NCI-H748 (cell line): Measurements from ENCODE around the gene EIF4E1B.

Experiments used
- DNase-seq: peaks from one replicate; lab custom pipeline; 2025; ENCODE audit not compliant: unreplicated experiment; lab: John Stamatoyannopoulos, UW

EIF4E1B gene

GRCh38 chr5:176606032-176606431, 24.4 kb upstream of the EIF4E1B start:
- no peak for DNase-seq

DNA sequence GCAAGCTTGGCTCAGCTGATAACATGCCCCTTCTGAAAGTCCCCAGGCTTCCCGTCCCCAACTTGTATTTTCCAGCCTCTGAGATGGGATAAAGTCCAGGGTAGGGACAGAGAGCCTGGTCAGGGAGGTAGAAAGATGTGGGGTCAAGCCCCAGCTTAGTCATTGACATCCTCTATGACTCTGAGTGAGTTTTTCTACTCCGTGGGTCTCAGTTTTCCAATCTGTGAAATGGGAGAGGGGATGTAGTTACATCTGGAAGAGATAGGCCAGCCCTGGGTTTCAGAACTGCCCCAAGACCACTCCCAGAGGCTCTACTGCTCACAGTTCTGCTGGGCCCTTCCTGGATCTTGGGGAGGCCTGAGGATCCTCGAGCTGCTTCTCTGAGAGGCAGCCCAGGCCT, 23.6 kb upstream of the EIF4E1B start:
- no peak for DNase-seq

DNA sequence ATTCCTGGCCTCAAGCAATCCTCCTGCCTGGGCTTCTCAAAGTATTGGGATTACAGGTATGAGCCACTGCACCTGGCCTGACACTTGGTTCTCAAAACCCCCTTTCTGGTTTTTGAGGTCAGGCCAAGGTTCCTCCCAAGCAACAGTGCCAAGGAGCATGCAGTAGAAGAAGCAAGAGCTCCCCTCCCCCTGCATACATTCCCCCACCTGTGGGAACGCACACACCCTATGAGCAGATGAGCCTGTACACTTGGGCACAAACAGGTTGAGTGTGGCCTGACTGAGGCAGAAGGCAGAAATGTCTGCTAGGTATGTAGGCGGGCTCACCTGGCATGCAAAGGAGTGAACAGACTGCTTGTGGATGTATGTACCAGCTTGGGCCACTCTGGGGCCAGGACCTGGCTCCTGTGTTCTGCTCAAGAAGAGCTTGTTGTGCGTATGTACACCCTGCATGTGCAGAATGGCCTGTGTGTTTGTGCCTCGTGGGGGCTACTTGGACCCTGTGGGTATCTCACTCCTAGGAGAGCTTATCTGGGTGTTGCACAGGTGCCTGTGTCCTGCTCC, 22.3 kb upstream of the EIF4E1B start:
- no peak for DNase-seq

- peak; percentile 74 for DNase-seq
Measured at GRCh38 chr5:176608937-176609723, 21.3 kb upstream of the EIF4E1B start.

DNA sequence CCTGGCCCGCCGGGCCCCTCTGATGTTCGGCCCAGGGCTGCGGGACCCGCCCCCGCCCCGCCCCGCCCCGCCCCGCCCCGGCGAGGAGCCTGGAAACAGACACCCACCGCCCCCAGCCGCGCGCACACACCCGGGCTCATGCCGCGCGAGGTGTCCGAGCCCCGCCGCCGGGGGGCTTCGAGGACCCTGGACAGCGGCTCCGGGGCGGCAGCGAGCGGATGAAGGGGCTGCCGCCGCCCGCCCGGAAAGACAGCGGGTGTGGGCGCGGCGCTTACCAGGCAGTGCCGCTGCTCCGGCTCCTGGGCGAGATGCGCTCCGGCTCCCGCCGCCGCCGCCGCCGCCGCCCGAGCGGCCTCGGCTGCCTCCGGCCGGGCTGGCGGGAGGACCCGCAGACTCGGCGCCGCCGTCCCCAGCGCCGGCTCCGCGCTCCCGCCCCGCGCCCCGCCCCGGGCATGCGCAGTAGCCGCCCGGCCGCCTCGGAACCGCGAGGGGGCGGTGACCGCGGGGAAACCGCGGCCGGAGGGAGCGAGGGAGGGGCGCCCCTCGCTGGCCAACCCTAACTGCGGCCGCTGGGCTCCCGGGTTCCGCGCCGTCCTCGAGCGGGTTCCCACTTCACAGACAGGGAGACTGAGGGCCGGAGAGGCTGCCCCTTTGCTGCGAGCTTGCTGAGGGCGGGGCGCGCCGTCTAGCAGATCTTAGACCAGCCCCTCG, 20.6 kb upstream of the EIF4E1B start, which contains the start of gene GPRIN1:
Gene GPRIN1 (minus strand): TSS at position 433 of the 711 bp plus-strand sequence. CDS start 10,322 bp downstream, outside the sequence.
- DNase-seq: peak; percentile 84

DNA sequence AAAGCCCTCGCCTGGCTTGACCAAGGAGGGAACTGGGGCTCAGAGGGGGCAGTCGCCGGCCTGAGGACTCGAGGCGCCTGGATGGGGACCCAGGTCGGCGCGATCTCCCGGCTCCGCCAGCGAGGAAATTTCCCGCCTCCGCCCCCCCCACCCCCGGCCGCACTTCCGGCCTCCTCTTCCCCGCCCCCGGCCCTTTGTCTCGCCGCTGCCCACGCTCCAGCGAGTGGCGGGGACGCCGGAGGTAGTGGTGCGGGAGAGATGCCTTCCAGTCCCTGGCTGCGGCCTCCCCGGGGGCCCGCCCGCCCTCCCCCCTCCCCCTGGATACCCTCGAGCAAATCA, 20.1 kb upstream of the EIF4E1B start:
- DNase-seq: peak; percentile 79

DNA sequence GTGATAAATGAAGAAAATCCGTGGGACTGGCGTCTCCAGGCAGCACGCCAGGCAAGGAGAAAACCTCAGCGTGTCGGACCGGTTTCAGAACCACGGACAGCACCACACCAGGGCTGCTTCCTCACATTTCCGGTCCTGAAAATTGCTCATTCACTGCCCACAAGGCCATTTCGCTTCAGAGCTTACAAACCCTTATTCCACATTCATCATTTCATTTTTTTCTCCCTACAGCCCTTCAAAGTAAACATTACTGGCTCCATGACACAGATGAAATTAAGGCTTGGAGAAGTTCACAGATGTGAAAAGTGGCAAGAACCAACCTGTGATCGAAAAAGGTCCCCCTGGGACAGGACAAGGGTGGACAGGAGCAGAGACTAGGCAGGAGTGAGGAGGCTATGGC, 19.0 kb upstream of the EIF4E1B start:
- no peak for DNase-seq

GRCh38 chr5:176612008-176612407, 18.5 kb upstream of the EIF4E1B start:
- DNase-seq: no peak

GRCh38 chr5:176612855-176613254, 17.6 kb upstream of the EIF4E1B start:
- DNase-seq: no peak

GRCh38 chr5:176614805-176615478, 15.5 kb upstream of the EIF4E1B start:
- no peak for DNase-seq

GRCh38 chr5:176616511-176616910, 14.0 kb upstream of the EIF4E1B start:
- DNase-seq: no peak

- DNase-seq: no peak
Measured at GRCh38 chr5:176618783-176619182, 11.7 kb upstream of the EIF4E1B start.

DNA sequence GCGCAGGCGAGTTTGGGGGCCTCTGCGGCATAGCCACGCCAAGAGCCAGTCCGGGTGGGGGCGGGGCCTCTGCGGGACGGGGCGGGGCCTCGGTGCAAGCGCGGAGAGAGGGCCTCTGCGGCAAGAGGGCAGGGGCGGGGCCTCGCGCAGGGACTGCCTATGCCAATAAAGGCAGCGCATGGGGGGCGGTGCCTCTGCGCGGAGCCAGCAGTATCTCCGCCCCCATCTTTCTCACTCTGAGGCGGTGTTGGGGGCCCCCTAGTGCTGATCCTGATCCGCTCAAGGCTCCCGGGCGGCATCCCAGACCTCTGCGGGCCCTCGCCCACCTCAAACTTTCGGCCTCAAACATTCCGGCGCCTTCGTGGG, 11.3 kb upstream of the EIF4E1B start:
- no peak for DNase-seq

DNA sequence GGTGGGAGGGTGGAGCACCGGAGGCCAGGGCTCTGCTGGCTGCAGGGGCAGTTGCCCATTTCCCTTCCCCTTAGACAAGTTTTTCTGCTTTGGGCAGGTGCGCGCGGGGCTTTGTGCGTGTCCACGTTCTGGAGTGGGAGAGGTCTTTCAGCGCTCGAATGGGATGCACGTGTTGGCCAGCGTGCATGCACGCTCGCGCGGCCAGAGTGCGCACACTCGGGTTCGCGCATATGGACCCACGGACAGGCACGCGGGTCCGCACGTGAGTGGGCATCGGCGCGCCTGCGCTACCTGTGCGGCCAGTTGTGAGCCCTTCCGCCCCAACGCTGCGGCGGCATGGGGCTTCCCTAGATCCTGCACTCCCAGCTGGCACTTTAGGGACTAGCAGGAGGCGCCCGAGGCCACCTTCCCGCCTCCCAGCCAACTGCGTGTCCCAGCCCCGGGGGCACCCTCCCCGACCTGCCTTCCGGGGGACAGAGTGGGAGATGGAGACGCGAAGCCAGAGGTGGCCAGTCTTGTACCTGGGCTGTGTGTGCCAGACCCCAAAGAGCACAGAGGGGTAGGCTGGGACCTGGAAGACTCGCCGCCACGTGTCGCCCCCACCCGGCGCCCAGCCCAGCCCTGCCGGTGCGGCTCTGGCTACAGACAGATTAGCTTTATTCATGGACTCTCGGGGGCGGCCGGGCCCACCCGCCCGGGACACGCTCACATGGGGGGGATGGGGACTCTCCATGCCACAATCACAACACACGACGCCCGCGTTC, 10.7 kb upstream of the EIF4E1B start:
- DNase-seq: no peak

- peak; percentile 14 for DNase-seq
Measured at GRCh38 chr5:176620333-176620981, 10.0 kb upstream of the EIF4E1B start.

DNA sequence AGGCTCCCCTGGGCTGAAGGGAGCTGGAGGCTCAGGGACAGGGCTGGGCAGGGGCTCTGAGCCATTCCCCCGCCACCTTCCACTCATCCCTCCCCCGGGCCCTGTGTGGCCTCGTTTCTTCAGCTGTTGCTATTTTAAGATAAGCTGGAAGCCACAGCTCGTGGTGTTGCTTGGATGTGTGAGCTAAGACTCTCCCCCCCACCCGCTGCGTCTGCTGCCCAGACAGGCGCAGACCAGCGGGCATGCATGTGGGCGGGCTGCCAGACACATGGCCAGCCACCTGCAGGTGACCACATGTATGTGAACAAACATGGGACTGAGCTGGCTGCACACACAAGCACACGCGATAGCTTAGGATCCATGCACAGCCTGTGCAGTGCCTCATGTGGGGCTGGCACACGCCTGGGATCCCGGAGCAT, 8.8 kb upstream of the EIF4E1B start:
- DNase-seq: no peak

GRCh38 chr5:176624142-176624541, 6.3 kb upstream of the EIF4E1B start:
- no peak for DNase-seq

DNA sequence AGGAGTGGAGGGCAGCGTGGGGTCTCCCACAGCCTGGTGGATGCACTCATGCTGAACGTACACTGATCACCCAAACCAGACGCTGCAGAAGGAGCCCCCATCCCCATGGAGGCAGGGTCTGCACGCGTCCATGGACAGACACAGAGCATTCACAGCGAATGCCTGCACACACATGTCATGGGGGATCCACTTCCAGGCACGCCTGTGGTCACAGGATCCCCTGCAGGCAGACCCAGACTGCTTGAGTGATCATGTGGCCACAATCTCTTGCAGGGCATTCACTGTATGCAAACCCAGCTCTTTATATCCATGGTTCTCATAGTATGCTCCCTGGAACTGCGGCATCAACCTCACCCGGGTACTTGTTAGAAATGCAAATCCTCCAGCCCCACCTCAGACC, 5.5 kb upstream of the EIF4E1B start:
- no peak for DNase-seq

DNA sequence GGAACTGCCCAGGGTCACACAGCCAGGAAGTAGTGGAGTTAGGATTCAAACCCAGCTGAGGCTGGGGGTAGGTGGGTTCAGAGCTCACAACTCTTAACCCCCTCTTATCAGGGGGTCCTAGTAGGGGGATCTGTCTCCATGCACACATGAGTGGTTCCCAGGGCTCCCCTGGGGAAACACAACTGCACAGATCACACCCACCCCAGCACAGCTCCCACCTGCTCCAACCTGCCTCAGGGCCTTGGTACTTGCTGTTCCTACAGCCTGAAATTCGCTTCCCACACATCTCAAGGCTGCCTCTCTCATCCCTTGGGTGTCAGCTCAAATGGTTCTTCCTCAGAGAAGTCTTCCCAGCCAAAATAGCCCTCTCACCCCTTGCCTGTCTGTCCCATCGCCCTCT, 5.0 kb upstream of the EIF4E1B start:
- no peak for DNase-seq
